GM19452 (cell line): ENCODE measurements around the gene BANP.
"Not testable (repeated sequence)": the region's sequence is repeated elsewhere in the genome, so short reads cannot be mapped to it uniquely, and the experiment has no call there.

ENCODE experiments used
- ATAC-seq: cut with Tn5 transposase; IDR thresholded peaks from one replicate; pipeline ENCODE4 v1.9.1; 2021; ENCODE audit not compliant: unreplicated experiment

The BANP gene

DNA sequence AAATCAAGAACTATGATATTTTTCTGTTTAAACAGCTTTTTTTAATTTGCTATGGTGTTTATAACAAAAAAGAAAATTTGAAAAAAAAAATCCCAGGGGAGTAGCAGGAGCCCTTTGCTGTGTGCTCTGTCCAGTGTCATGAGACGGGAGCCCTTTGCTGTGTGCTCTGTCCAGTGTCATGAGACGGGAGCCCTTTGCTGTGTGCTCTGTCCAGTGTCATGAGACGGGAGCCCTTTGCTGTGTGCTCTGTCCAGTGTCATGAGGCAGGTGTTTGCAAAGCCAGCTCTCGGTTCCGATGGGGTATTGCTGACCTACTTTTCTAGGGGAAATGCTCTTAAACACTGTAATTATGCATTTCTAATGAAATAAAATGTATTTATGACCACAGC, 125.7 kb downstream of the BANP start:
- ATAC-seq, result not testable (repeated sequence)

- no peak for ATAC-seq
These were observed 126.3 kb downstream of the BANP start for GRCh38 chr16:88077328-88078108.

DNA sequence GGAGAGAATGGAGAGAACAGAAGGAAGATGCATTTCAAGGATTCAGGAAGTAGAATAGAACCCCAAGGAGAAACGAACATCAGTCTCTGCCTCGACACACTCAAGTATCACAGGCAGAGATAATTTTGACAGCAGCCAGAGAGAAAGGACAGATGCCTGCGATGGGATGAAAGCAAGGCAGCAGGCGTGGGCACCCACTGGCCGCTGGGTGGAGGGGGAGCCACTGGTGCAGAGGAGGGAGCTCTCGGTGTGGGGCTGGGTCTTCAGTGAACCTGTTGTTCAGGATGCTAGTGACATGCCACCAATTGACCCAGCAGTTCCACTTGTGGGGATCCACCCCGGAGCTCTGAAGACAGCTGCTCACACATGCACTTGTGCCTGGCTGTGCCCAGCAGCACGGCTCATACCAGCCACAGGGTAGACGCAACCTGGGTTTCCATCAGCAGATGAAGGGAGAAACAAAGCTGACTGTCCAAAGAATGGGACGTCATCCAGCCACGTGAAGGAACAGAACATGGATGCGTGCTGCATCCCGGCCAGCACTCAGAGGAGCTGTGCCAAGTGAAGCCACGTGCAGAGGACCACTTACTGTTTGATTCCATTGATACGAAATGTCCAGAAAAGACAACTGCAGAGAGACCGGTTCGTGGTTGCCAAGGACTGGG, 127.0 kb downstream of the BANP start:
- no peak for ATAC-seq

GRCh38 chr16:88083582-88083981, 132.3 kb downstream of the BANP start:
- no peak for ATAC-seq

- no peak for ATAC-seq
These were observed 133.6 kb downstream of the BANP start for GRCh38 chr16:88084881-88085280.

DNA sequence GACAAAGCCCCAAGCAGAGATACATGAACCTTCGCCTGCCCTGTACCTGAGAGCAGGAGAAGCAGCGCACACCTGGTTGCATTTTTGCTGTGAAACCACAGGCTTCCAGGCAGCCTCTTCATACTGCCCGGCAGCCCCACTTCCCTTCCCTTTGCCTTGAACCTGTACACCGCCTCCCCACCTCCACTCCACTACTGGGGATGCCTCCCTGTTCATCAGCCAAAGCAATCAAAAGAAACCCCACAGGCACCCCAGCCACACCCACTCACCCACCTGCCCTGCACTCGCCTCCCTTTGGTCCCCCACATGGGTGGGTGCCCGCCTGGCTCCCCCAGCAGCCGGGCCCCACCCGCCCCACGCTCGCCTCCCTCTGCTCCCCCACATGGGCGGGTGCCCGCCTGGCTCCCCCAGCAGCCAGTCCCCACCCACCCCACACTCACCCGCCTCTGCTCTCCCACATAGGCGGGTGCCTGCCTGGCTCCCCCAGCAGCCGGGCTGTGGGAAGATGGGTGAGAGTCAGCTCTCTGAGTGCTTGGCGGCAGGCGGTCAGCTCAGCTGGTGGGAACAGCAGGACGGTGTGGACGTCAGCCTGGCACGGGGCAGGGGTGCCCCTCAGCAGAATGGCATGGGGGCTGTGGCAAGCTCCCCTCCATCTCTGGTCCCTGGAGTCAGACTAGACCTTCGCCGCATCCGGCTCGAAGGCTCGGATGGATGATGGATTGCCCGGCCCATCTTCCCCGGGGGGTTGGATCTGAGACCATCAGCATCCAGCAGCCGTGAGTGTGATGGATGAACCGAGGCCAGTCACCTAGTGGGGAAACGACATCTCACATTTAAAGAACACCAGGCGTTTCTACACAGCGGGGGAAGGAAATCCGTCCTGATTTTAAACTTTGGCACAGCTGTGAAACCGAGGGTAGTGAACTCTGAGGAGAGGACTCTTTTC, 135.6 kb downstream of the BANP start:
- ATAC-seq, result no peak

- ATAC-seq, result no peak
These were observed 136.3 kb downstream of the BANP start for GRCh38 chr16:88087517-88087877.

- ATAC-seq, result no peak
These were observed 136.9 kb downstream of the BANP start for GRCh38 chr16:88088161-88088581.

GRCh38 chr16:88088611-88089010, 137.4 kb downstream of the BANP start:
- ATAC-seq, result not testable (repeated sequence)

- ATAC-seq, result not testable (repeated sequence)
These were observed 137.8 kb downstream of the BANP start for GRCh38 chr16:88089071-88089470.

DNA sequence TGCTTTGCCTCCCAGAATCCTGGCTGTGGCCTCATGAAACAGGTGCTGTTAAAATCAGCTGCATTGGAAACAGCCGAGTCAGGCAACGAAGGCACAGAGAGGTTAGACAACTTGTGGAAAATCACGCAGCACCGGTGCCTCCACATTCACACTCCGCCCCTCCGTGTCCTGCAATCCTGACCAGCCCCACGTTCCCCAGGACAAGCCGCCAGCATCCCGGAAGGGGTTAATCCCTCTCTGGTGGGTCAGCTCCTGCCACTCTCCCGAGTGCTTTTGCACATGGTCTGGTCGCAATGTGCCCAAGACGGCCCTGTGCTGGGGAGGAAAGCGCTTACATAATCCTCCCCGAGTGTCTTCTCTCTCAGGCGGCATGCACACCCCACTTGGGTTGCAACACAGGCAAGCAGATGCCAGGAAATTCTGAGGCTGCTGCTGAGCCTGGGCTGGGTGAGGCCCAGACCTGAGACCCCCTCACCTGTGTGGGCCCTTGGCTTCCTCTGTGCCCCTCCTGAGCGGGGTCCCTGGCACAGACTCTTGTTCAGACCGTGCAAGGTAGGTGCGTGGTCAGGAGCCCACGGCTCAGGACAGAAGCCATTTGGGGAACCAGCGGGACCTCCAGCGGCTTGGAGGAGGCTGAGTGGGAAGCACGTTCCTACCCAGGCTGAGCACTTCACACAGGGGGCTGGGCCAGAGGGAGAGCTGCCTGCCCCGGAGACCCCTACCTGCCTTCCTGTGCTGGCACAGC, 138.6 kb downstream of the BANP start:
- not testable (repeated sequence) for ATAC-seq

- ATAC-seq, result not testable (repeated sequence)
These were observed 139.3 kb downstream of the BANP start for GRCh38 chr16:88090377-88091175.

DNA sequence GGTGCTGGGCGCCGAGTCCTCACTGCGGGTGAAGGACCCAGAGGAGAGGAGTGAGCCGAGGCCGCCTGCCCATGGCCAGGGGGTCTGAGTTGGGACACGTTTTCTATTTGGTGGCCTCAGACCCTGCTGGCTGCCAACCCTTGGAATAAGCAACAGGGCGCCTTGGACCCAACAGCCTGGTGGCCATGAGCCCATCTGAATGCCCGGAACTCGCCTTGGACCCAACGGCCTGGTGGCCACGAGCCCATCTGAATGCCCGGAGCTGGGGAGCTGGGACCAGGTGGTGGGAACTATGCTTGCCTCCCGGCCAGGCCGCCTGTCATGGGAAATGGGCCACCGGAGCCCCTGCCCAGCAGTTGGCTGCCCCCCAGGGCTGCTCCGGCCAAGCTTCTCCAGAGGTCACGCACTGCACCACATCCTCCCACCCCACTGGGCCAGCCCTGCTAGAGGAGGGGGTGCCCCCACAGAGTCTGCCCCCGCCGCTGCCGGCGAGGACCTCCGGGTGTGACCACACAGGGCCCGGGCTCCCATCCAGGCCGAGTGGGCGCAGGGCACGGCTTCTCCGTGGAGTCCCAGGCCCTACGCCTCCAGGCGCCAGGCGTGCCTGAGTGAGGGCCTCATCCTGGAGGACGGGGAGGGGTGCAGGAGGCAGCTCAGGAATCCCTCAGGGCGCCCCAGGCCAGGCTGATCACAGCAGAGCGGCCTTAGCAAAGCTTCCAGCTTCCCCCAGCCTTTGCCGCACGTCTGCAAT, 140.2 kb downstream of the BANP start:
- ATAC-seq, result not testable (repeated sequence)

DNA sequence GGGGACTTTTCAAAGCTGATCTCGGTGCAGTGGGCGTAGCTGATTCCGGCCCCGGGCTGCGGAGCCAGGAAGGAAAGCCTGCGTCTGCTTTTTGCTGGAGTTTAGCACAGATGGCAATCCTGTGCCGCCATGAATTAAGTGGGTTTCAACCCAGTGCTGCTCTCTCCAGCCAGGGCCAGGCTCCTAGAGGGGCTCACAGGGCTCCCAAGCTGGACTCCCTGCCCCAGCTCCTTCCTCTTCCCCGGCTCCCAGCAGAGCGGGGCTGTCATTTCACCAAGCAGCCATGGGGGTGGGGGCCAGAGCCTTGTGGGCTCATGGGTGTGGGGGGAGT, 140.7 kb downstream of the BANP start:
- ATAC-seq, result not testable (repeated sequence)

DNA sequence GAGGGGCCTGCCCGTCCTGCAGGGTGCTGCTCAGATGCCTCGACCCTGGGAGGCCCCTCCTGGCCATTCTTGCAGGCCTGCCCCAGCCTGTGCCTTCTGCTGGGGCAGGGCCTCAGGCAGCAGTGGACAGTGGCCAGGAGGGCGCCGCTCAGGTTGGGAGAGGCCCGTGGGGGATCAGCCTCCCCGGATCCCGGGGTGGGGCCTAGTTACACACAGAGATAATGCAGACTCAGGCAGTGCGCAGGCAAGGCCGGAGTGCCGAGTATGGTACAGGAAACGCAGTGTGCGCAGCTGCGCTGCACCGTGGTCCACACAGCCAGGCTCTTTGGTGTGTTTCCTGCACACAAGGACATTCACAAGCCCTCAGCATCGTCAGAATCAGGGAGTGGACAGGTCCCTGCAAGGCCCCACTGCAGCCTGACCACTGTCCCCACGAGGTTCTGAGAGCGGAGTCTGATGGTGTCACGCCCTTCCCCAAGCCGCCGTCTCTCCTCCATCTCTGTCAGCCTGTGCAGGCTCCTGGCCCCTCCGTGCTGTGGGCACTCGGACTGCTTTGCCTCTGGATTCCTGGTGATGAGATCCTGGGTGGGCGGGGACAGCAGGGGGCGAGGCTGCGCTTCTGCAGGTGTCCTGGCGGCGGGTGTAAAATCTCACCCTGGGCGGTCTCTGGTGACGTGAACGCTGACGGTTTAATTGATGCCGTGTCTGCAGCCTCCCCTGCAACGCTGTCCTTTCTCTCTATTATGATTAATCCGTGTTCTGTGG, 141.7 kb downstream of the BANP start:
- ATAC-seq, result not testable (repeated sequence)

DNA sequence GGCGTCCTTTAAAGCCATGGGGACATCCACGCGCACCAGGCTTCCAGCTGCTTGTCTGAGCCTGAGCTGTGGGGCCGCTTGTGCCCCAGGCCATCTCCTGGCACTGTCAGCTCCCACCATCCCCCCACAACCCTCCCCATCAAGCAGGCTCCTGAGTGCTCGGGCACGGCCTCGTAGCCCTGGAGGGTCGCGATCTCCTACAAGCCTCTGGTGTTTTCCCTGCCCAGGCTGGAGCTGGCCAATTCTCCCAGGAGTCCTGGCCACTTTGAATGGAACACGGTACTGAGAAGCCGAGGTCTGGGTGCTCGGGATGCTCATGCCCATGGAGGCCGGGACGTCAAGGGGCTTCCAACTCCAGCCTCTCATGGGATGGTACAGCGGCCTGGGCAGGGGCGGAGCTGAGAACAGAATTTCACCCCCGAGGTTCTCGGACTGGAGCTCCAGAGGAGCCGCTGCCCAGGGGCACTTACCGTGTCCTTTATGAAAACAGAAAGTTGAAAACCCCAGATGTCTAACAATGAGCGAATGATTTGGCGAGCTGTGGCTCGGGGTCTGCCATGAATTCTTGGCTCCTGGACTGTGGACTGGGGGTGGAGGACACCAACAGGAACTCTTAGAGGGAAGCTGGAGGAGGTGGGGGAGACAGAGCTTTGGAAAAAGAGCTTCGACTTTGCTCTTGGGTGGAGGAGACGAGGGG, 142.5 kb downstream of the BANP start:
- ATAC-seq, result not testable (repeated sequence)

- ATAC-seq, result not testable (repeated sequence)
These were observed 143.0 kb downstream of the BANP start for GRCh38 chr16:88094253-88094575.

- ATAC-seq, result not testable (repeated sequence)
These were observed 143.7 kb downstream of the BANP start for GRCh38 chr16:88094900-88095299.
